HepG2 (cell line): ENCODE data around the gene INPP1. TPM values are rescaled to one million over a fixed set of nuclear protein-coding genes. Genes with fewer than 3 reads are reported as not detected.
A peak's percentile ranks its signal among the peaks of the same experiment; 100 is the strongest.

Experiments used
- CC2D1A ChIP-seq: sonication (generic); formaldehyde crosslinking; IDR thresholded peaks from 2 replicates; pipeline ENCODE4 v1.8.1; 2023; ENCODE audit warnings: mild to moderate bottlenecking, missing genetic modification reagents
- ELK4 ChIP-seq: sonication (generic); formaldehyde crosslinking; IDR thresholded peaks from 2 replicates; pipeline ENCODE4 v1.9.0; 2021; ENCODE audit warnings: missing genetic modification reagents, borderline replicate concordance
- EZH2 ChIP-seq: conservative IDR thresholded peaks from 2 replicates; pipeline ENCODE4 v1.6.1; 2012; ENCODE audit warnings: mild to moderate bottlenecking, low read depth, low read length, moderate library complexity
- HOMEZ ChIP-seq: IDR thresholded peaks from 2 replicates; pipeline ENCODE4 v1.6.1; 2016; ENCODE audit warnings: low read depth
- KLF9 ChIP-seq: IDR thresholded peaks from 2 replicates; pipeline ENCODE4 v1.6.1; 2016; ENCODE audit warnings: low read depth
- KMT2B ChIP-seq: IDR thresholded peaks from 2 replicates; pipeline ENCODE4 v1.6.1; 2016; ENCODE audit warnings: missing genetic modification reagents, missing compliant biosample characterization
- NPAS2 ChIP-seq: sonication (generic); formaldehyde crosslinking; IDR thresholded peaks from 2 replicates; pipeline ENCODE4 v1.8.0; 2022; ENCODE audit warnings: mild to moderate bottlenecking, missing genetic modification reagents, borderline replicate concordance
- POLR2AphosphoS5 ChIP-seq: IDR thresholded peaks from 2 replicates; pipeline ENCODE4 v1.6.1; 2012; ENCODE audit warnings: low read depth, low read length
- REPIN1 ChIP-seq: sonication (generic); formaldehyde crosslinking; IDR thresholded peaks from 2 replicates; pipeline ENCODE4 v1.8.0; 2022; ENCODE audit warnings: missing genetic modification reagents, low read depth, mild to moderate bottlenecking, borderline replicate concordance
- ZBTB7A ChIP-seq: sonication (generic); formaldehyde crosslinking; IDR thresholded peaks from 2 replicates; pipeline ENCODE4 v1.8.0; 2022; ENCODE audit warnings: mild to moderate bottlenecking, missing genetic modification reagents
- ZNF160 ChIP-seq: sonication (generic); formaldehyde crosslinking; IDR thresholded peaks from 2 replicates; pipeline ENCODE4 v1.8.0; 2022; ENCODE audit warnings: mild to moderate bottlenecking, inconsistent platforms, missing genetic modification reagents
- ZNF263 ChIP-seq: sonication (generic); formaldehyde crosslinking; IDR thresholded peaks from 2 replicates; pipeline ENCODE4 v1.4.0; 2020; ENCODE audit warnings: missing genetic modification reagents
- ZNF296 ChIP-seq: sonication (generic); formaldehyde crosslinking; conservative IDR thresholded peaks from 2 replicates; pipeline ENCODE4 v1.5.0; 2020; ENCODE audit warnings: mild to moderate bottlenecking, missing genetic modification reagents
- ZNF34 ChIP-seq: sonication (generic); formaldehyde crosslinking; IDR thresholded peaks from 2 replicates; pipeline ENCODE4 v1.4.0; 2020; ENCODE audit warnings: mild to moderate bottlenecking, missing genetic modification reagents, borderline replicate concordance
- ZNF674 ChIP-seq: sonication (generic); formaldehyde crosslinking; IDR thresholded peaks from 2 replicates; pipeline ENCODE4 v1.5.0; 2020; ENCODE audit warnings: low read depth, mild to moderate bottlenecking, missing genetic modification reagents
- ZNF749 ChIP-seq: sonication (generic); formaldehyde crosslinking; IDR thresholded peaks from 2 replicates; pipeline ENCODE4 v1.8.0; 2022; ENCODE audit warnings: mild to moderate bottlenecking, missing genetic modification reagents, moderate library complexity, borderline replicate concordance
- ZNF782 ChIP-seq: sonication (generic); formaldehyde crosslinking; IDR thresholded peaks from 2 replicates; pipeline ENCODE4 v1.4.0; 2020; ENCODE audit warnings: missing genetic modification reagents, mild to moderate bottlenecking, borderline replicate concordance
- polyA plus RNA-seq, 8 experiments: library from polyadenylated mRNA; depleted of rRNA in 3 of 8; stranded (reverse) in 7 of 8; unstranded in 1 of 8; fragments of >200 nt; fragmentation: Illumina TruSeq in 4 of 8; extraction: Trizol in 4 of 8; gene quantifications; 2 replicates each; pipeline versions ENCODE4 v1.2.1 to v1.2.3, GENCODE V29; 2011 to 2016; ENCODE audit warnings: low read depth in 4 of 8, missing spikeins in 1 of 8, mixed read lengths in 1 of 8; ENCODE audit not compliant: insufficient read depth in 1 of 8
- total RNA-seq, 5 experiments: library from RNA; depleted of rRNA; stranded (reverse); fragments of >200 nt; fragmentation: Illumina TruSeq; extraction: Trizol; gene quantifications; 2 replicates each; pipeline ENCODE4 v1.2.3, GENCODE V29; 2016; ENCODE audit warnings: low read depth in 1 of 5
- TF ChIP-seq, protein P1 (sequence below): sonication (generic); formaldehyde crosslinking; IDR thresholded peaks from 2 replicates; pipeline ENCODE4 v1.5.0; 2020; ENCODE audit warnings: mild to moderate bottlenecking, missing genetic modification reagents
- TF ChIP-seq, protein P2 (sequence below): sonication (generic); formaldehyde crosslinking; IDR thresholded peaks from 2 replicates; pipeline ENCODE4 v1.4.0; 2020; ENCODE audit warnings: mild to moderate bottlenecking, missing genetic modification reagents

The INPP1 gene
- total and polyA plus RNA-seq, 2 of the 13 experiments (the other 11 are each of a cell fraction or from before 2014, with no cell fraction given) = 10.0 to 13.3 TPM

GRCh38 chr2:190319555-190320498 lies 23.6 kb upstream of the INPP1 start, which contains the start of gene HIBCH (continued):
- TF ChIP-seq ZNF782 (CRISPR knock-in tag) = peak; percentile 52; the same call in 1 of the 2 replicates
- TF ChIP-seq ZNF674 = no peak
- TF ChIP-seq, protein P1, sequence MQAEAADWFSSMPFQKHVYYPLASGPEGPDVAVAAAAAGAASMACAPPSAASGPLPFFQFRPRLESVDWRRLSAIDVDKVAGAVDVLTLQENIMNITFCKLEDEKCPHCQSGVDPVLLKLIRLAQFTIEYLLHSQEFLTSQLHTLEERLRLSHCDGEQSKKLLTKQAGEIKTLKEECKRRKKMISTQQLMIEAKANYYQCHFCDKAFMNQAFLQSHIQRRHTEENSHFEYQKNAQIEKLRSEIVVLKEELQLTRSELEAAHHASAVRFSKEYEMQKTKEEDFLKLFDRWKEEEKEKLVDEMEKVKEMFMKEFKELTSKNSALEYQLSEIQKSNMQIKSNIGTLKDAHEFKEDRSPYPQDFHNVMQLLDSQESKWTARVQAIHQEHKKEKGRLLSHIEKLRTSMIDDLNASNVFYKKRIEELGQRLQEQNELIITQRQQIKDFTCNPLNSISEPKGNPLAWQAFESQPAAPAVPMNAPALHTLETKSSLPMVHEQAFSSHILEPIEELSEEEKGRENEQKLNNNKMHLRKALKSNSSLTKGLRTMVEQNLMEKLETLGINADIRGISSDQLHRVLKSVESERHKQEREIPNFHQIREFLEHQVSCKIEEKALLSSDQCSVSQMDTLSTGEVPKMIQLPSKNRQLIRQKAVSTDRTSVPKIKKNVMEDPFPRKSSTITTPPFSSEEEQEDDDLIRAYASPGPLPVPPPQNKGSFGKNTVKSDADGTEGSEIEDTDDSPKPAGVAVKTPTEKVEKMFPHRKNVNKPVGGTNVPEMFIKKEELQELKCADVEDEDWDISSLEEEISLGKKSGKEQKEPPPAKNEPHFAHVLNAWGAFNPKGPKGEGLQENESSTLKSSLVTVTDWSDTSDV (CRISPR knock-in tag) = no peak; the same call in 1 of the 2 replicates
- peak; percentile 70; the same call in 1 of the 2 replicates for TF ChIP-seq ZNF749 (CRISPR knock-in tag)
- peak; percentile 92 for TF ChIP-seq POLR2AphosphoS5
- TF ChIP-seq ZBTB7A (CRISPR knock-in tag) = no peak
- peak; percentile 99 for TF ChIP-seq KLF9 (CRISPR knock-in tag)
- TF ChIP-seq ZNF296 (CRISPR knock-in tag) = no peak
- TF ChIP-seq HOMEZ = peak; percentile 100
- no peak for TF ChIP-seq CC2D1A (CRISPR knock-in tag)
- TF ChIP-seq ELK4 (CRISPR knock-in tag) = no peak
- peak; percentile 99 for TF ChIP-seq KMT2B (CRISPR knock-in tag)
- TF ChIP-seq ZNF263 = peak; percentile 63; the same call in 1 of the 2 replicates
- peak; percentile 92; the same call in 1 of the 2 replicates for TF ChIP-seq ZNF34
- no peak for TF ChIP-seq EZH2
- TF ChIP-seq, protein P2, sequence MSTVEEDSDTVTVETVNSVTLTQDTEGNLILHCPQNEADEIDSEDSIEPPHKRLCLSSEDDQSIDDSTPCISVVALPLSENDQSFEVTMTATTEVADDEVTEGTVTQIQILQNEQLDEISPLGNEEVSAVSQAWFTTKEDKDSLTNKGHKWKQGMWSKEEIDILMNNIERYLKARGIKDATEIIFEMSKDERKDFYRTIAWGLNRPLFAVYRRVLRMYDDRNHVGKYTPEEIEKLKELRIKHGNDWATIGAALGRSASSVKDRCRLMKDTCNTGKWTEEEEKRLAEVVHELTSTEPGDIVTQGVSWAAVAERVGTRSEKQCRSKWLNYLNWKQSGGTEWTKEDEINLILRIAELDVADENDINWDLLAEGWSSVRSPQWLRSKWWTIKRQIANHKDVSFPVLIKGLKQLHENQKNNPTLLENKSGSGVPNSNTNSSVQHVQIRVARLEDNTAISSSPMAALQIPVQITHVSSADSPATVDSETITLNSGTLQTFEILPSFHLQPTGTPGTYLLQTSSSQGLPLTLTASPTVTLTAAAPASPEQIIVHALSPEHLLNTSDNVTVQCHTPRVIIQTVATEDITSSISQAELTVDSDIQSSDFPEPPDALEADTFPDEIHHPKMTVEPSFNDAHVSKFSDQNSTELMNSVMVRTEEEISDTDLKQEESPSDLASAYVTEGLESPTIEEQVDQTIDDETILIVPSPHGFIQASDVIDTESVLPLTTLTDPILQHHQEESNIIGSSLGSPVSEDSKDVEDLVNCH (CRISPR knock-in tag) = no peak
- no peak for TF ChIP-seq NPAS2
- TF ChIP-seq REPIN1 = peak; percentile 98
- peak; percentile 70; the same call in 1 of the 2 replicates for TF ChIP-seq ZNF160 (CRISPR knock-in tag)
